Liver (tissue), 3 donors: Measurements from ENCODE around the gene AMPH.

Experiments used
- ATF3 ChIP-seq: IDR thresholded peaks from 2 replicates; pipeline ENCODE4 v1.6.1; 2016; ENCODE audit warnings: antibody characterized with exemption
- CTCF ChIP-seq: fragments of 150-350 bp; IDR thresholded peaks from 2 replicates; pipeline ENCODE4 v1.5.1; 2017; ENCODE audit warnings: improper control_type of control experiment, low read depth, low read length; ENCODE audit not compliant: missing input control
- EGR1 ChIP-seq, 2 donors: IDR thresholded peaks; 2 replicates each; pipeline ENCODE4 v1.6.1; 2016 to 2018; ENCODE audit warnings: antibody characterized with exemption in 2 of 2, low read depth in 2 of 2
- GABPA ChIP-seq, 2 donors: IDR thresholded peaks in 1 of 2; conservative IDR thresholded peaks in 1 of 2; 2 replicates each; pipeline ENCODE4 v1.6.1; 2016; ENCODE audit warnings: antibody characterized with exemption in 2 of 2, mild to moderate bottlenecking in 1 of 2, moderate library complexity in 1 of 2
- HNF4A ChIP-seq, 2 donors: conservative IDR thresholded peaks; 2 replicates each; pipeline ENCODE4 v1.6.1; 2016; ENCODE audit warnings: antibody characterized with exemption in 2 of 2, mild to moderate bottlenecking in 2 of 2
- HNF4G ChIP-seq: IDR thresholded peaks from 2 replicates; pipeline ENCODE4 v1.6.1; 2016; ENCODE audit warnings: antibody characterized with exemption
- MAX ChIP-seq: IDR thresholded peaks from 2 replicates; pipeline ENCODE4 v1.6.1; 2016; ENCODE audit warnings: antibody characterized with exemption
- RAD21 ChIP-seq, 2 donors: IDR thresholded peaks; 2 replicates each; pipeline ENCODE4 v1.6.1; 2016; ENCODE audit warnings: antibody characterized with exemption in 2 of 2, mild to moderate bottlenecking in 2 of 2
- REST ChIP-seq: IDR thresholded peaks from 2 replicates; pipeline ENCODE4 v1.6.1; 2016; ENCODE audit warnings: antibody characterized with exemption, mild to moderate bottlenecking
- RXRA ChIP-seq, 2 donors: IDR thresholded peaks; 2 replicates each; pipeline ENCODE4 v1.6.1; 2017 to 2018; ENCODE audit warnings: antibody characterized with exemption in 2 of 2, mild to moderate bottlenecking in 1 of 2
- SP1 ChIP-seq: IDR thresholded peaks from 2 replicates; pipeline ENCODE4 v1.6.1; 2018; ENCODE audit warnings: antibody characterized with exemption, mild to moderate bottlenecking
- TAF1 ChIP-seq: conservative IDR thresholded peaks from 2 replicates; pipeline ENCODE4 v1.6.1; 2016; ENCODE audit warnings: antibody characterized with exemption, mild to moderate bottlenecking
- ZBTB33 ChIP-seq: IDR thresholded peaks from 2 replicates; pipeline ENCODE4 v1.6.1; 2016; ENCODE audit warnings: antibody characterized with exemption
- donor health status: healthy.
- donor health status: healthy.

GRCh38 chr7:38409531-38409930 lies 221.6 kb downstream of the AMPH start:
- TF ChIP-seq CTCF (no peak), ATF3 (no peak), HNF4G (no peak), REST (no peak), MAX (no peak), GABPA (IDR thresholded peaks at IDR 0.05 in 1 of 2, conservative IDR thresholded peaks at IDR 0.05 in 1 of 2) (no peak), ZBTB33 (no peak), HNF4A (conservative IDR thresholded peaks at IDR 0.05) (no peak), EGR1 (IDR thresholded peaks at IDR 0.05; ENCODE audit: low read depth in 2 of 2) (no peak), SP1 (no peak), RAD21 (IDR thresholded peaks at IDR 0.05) (no peak), TAF1 (no peak), RXRA (IDR thresholded peaks at IDR 0.05) (no peak)
